Mucosa of rectum (tissue), 2 donors: ENCODE measurements around the gene SGMS1.

Source experiments
- H3K27ac ChIP-seq, 2 donors: one replicate each; pipeline ENCODE4 v1.7.0; 2013; ENCODE audit warnings: inconsistent platforms in 2 of 2, low read depth in 2 of 2, low read length in 2 of 2
- H3K27me3 ChIP-seq, 2 donors: one replicate each; pipeline ENCODE4 v1.7.0; 2013; ENCODE audit warnings: low read length in 2 of 2; ENCODE audit not compliant: control insufficient read depth in 2 of 2, insufficient read depth in 2 of 2
- H3K36me3 ChIP-seq, 2 donors: one replicate each; pipeline ENCODE4 v1.7.0; 2013; ENCODE audit warnings: low read length in 2 of 2; ENCODE audit not compliant: control insufficient read depth in 2 of 2, insufficient read depth in 2 of 2
- H3K4me1 ChIP-seq, 2 donors: one replicate each; pipeline ENCODE4 v1.7.0; 2013; ENCODE audit warnings: low read length in 2 of 2, mild to moderate bottlenecking in 1 of 2; ENCODE audit not compliant: control insufficient read depth in 2 of 2, insufficient read depth in 2 of 2
- H3K4me3 ChIP-seq, 2 donors: one replicate each; pipeline ENCODE4 v1.7.0; 2013; ENCODE audit warnings: low read length in 2 of 2
- H3K9ac ChIP-seq, 2 donors: one replicate each; pipeline ENCODE4 v1.7.0; 2013; ENCODE audit warnings: low read length in 2 of 2, low read depth in 1 of 2, mild to moderate bottlenecking in 1 of 2
- H3K9me3 ChIP-seq, 2 donors: one replicate each; pipeline ENCODE4 v1.7.0; 2013; ENCODE audit warnings: low read length in 2 of 2; ENCODE audit not compliant: control insufficient read depth in 2 of 2
- donor health status: healthy.
- donor health status: Normal muscosa, but diverticular disease.

Gene SGMS1

DNA sequence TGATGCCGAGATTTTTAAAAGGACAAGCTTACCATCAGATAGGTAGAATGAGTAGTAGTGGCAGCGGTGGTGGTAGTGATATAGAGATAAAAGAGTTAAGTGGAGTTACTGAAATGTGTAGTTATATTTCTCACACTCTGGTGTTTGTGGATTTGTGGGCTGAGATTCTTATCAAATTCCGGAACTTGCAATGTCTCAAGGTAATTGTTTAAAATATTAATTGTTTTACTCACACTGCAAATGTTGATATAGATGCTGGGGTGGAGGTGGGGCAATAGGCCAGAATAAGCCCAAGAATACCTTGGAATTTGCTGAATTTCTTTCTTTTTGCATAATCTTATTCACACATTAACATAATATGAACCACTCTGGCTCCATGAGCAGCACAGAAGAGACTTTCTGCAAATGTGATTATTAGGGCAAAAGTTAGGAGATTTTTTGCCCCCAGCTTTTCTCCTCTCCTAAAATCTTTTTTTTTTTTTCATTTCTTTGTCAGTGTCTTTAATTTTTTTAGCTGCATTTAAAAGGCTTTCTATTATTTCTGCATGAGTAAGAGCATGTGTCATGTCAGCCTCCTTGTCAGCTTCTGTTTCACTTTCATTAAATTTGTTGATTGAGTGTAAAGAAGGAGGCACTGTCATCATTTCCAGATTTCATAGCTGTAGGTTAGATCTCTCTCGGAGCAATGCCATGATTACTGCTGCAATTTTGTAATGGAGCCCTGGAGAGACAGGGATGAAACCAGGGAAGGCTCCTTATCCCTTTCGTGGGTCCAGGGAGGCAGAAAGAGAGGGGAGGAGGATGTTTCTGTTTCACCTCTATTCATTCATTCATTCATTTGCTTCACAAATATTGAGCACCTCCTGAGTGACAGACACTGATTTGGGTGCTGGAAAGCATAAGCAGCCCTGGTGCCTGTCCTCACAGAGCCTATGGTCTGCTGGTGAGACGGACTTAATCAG, 13.1 kb upstream of the SGMS1 start:
- no peak overlapping the region for H3K4me3 ChIP-seq
- no peak overlapping the region for H3K27ac ChIP-seq
- no peaks in the 10 kb centered on the region for H3K9me3 ChIP-seq
- no peaks in the 10 kb centered on the region for H3K36me3 ChIP-seq
- H3K9ac ChIP-seq, result no peak overlapping the region
- no peaks in the 10 kb centered on the region for H3K4me1 ChIP-seq
- H3K27me3 ChIP-seq, result no peaks in the 10 kb centered on the region

DNA sequence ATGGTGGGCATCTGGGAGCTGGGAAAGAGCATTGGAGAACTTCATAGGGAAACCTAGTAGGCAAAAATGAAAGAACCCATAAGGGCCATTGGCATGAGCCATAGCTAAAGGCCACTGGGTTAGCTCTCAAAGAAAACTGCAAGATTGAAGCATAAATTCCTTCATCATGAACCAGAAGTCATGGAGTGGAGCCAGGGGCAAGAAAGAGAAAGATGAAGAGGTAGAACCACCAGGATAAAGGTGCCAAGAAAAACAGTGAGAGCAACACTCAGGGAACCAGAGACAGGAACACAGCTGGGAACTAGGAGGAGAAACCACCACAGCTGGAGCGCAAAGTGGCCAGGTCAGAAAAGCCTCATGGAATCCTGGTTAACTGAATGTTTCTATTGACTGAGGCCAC, 11.5 kb upstream of the SGMS1 start:
- Histone ChIP-seq H3K4me1 (no peaks in the 10 kb centered on the region), H3K27me3 (no peaks in the 10 kb centered on the region)

DNA sequence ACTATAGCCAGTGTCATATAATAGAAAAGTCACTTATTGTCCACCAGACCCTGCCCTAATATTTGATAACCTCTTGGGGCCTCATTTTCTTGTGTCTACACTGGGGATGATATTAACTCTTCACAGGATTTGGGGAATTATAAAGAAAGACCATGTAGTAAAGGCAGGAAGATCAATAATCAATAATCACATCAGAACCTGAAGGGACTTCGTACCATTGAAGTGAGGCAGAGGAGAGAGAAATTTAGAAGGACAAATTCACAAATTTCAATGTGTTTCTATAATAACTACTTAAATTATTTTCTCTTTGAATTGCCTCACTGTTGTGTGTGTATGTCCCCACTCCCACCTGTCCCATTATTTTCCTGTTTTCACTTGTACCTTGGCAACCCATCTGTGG, 10.7 kb upstream of the SGMS1 start:
- no peaks in the 10 kb centered on the region for H3K9me3 ChIP-seq

More for the DNA sequence above, 11.5 kb upstream of the SGMS1 start:
- H3K27ac ChIP-seq, result no peak overlapping the region
- no peaks in the 10 kb centered on the region for H3K9me3 ChIP-seq
- no peaks in the 10 kb centered on the region for H3K36me3 ChIP-seq
- H3K9ac ChIP-seq, result no peak overlapping the region
- no peak overlapping the region for H3K4me3 ChIP-seq

DNA sequence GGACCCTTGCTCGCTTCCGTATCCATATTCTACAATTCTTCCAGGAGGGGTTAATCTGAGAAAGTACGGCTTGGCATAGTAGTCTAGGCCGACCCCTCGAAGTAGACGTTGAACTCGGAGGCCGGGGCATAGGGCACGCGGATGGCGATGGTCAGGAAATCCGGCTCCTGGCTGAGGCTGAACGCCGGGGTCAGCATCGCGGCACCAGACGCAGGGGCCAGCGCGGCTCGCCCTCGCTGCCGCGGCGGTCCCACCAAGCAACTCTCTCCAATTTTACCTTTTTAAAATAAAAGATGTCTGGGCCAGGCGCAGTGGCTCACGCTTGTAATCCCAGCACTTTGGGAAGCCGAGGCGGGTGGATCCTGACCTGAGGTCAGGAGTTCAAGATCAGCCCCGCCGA, 7.3 kb upstream of the SGMS1 start:
- no peaks in the 10 kb centered on the region for H3K9me3 ChIP-seq
- peaks cover 0 to under 1% of the 10 kb centered on the region in 2 donors for H3K4me1 ChIP-seq
- no peaks in the 10 kb centered on the region for H3K27me3 ChIP-seq
- H3K36me3 ChIP-seq, result no peaks in the 10 kb centered on the region
- H3K4me3 ChIP-seq, result no peak overlapping the region
- H3K27ac ChIP-seq, result no peak overlapping the region
- no peak overlapping the region for H3K9ac ChIP-seq

More for the DNA sequence above, 10.7 kb upstream of the SGMS1 start:
- Histone ChIP-seq H3K4me1 (no peaks in the 10 kb centered on the region), H3K27me3 (no peaks in the 10 kb centered on the region), H3K27ac (no peak overlapping the region), H3K4me3 (no peak overlapping the region), H3K9ac (no peak overlapping the region), H3K36me3 (no peaks in the 10 kb centered on the region)

DNA sequence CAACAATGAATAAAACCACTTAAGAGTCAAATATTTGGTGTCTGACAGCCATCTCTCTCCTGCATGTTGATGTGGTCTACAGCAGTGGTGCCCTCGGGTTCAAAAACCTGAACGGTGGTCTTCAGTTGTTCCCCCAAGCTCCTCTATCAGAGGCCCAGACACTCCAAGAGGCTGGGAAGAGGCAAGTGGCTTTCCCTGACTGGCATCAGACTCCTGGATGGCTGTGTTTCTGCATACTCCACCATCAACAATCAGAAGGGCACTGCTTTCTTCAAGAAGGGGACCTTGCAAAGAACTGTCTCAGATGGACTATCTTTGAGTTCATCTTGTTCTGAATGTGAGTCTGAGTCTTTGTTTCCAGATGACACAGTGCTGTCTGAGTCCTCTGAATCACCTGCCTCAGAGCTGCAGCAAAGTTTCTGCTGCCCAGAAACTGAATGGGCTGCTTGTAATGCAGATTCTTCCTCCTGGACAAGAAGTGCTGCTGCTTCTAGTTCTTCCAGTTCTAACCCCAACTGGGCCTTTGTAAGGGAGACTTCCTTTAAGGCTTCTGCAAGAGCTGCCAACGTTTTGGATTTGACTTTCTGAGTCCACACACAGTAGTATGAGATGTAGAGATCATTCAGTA, 5.9 kb upstream of the SGMS1 start:
- Histone ChIP-seq H3K9me3 (no peaks in the 10 kb centered on the region), H3K4me3 (no peak overlapping the region), H3K9ac (no peak overlapping the region), H3K27me3 (no peaks in the 10 kb centered on the region), H3K36me3 (no peaks in the 10 kb centered on the region), H3K27ac (no peak overlapping the region), H3K4me1 (peaks cover 6 to 7% of the 10 kb centered on the region in 2 donors)

DNA sequence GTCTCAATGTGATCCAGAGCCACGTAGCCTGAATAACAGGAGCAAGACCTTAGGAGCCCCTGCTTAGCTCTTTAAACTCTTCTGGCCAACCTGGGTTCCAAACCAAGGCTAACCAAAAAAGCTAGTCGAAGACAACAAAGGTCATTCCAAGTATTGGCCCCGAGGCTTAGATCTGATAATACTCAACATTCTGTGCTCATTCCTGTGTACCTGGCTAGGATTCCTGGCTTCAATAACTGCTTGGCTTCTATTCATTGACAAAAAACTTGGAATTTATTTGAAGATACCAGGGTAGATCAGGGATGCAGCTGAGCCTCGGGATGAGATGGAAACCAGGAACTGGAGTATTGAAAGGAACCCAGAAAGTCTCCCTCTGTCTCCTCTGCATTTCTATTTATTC, 4.1 kb upstream of the SGMS1 start:
- Histone ChIP-seq H3K9me3 (no peaks in the 10 kb centered on the region), H3K27ac (no peak overlapping the region), H3K36me3 (no peaks in the 10 kb centered on the region), H3K9ac (no peak overlapping the region), H3K4me1 (peaks cover 6 to 10% of the 10 kb centered on the region in 2 donors), H3K4me3 (no peak overlapping the region), H3K27me3 (no peaks in the 10 kb centered on the region)

DNA sequence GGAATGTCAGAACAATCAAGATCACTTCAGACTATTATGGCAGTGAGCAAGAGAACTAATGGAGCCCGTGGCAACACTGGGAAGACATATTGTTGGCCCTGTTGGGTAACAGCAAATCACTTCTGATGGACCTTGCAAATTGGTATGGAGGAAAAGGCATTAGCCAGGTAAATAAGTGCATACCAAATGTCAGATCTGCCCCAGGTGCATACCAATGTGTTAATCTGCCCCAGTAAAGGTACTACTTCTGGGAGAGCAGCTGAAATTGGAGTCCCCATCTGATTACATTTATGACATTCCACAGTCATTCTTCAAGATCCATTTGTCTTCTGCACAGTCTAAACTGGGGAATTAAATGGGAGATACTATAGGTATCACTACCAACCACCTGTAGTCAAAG, 3.7 kb upstream of the SGMS1 start:
- H3K4me1 ChIP-seq, result peaks cover 7 to 12% of the 10 kb centered on the region in 2 donors
- no peak overlapping the region for H3K9ac ChIP-seq
- H3K9me3 ChIP-seq, result no peaks in the 10 kb centered on the region
- no peaks in the 10 kb centered on the region for H3K27me3 ChIP-seq
- no peaks in the 10 kb centered on the region for H3K36me3 ChIP-seq
- H3K4me3 ChIP-seq, result no peak overlapping the region
- H3K27ac ChIP-seq, result no peak overlapping the region

DNA sequence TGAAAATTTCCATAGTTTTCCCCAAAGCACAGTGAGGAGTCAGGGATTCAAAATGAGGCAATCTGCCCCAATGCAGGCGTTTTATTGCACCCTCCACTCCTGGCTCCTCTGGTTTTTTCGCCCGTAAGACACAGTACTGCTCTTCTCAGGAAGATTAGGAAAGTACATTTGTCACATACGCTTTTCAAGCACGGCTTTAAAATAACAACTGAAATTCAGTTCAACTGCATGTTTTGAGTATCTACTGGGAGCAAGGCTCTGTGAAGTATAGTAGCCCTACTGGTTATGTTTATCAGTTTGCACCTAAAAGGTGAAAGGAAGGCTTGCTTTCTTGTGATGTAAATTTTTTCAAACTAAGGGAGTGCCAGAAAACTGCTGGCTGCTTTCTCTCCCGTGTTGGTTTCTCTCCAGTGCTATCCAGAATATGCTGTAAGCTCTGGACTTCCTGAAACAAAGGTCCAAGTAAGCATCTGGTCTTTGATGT, 1.9 kb upstream of the SGMS1 start:
- Histone ChIP-seq H3K4me1 (peaks cover 19% of the 10 kb centered on the region in 2 donors), H3K9ac (peak overlapping the region; percentile 84 to 94), H3K4me3 (peak overlapping the region; percentile 83 to 95), H3K27ac (peak overlapping the region; percentile 99 to 100), H3K27me3 (no peaks in the 10 kb centered on the region), H3K36me3 (no peaks in the 10 kb centered on the region), H3K9me3 (no peaks in the 10 kb centered on the region)

DNA sequence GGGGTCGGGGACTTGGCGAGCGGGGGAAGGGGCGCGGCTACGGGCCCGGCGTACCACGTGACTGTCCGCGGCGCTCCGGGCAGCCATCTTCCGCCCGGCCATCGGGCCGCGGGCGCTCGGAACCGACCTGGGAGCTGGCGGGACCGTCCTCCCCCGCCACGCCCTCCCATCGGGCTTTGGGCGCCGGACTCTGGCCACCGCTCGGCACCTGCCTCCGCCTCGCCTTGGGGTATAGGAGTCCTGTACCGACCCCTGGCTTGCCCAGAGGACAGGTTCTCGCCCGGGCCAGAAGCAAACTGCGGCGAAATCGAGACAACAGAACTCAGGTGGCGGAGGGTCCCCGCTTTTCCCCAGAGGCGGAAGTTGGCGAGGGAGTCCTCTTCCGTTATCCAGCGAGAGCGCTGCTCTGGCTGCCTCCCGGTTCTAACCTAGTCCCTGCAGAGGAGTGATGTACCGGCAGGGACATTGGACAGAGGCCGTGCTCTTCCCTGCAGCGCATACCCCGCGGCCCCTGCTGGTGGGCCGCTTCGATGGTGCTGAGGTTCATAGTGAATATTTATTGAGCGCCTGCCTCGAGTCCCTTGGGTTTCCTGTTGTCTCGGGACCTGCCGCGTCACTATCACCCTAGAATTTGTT, 1.2 kb upstream of the SGMS1 start:
- peaks cover 19% of the 10 kb centered on the region in 2 donors for H3K4me1 ChIP-seq
- H3K9ac ChIP-seq, result peak overlapping the region; percentile 84 to 94
- no peaks in the 10 kb centered on the region for H3K36me3 ChIP-seq
- H3K27me3 ChIP-seq, result no peaks in the 10 kb centered on the region
- peak overlapping the region; percentile 83 to 95 for H3K4me3 ChIP-seq
- H3K27ac ChIP-seq, result peak overlapping the region; percentile 99 to 100
- no peaks in the 10 kb centered on the region for H3K9me3 ChIP-seq

DNA sequence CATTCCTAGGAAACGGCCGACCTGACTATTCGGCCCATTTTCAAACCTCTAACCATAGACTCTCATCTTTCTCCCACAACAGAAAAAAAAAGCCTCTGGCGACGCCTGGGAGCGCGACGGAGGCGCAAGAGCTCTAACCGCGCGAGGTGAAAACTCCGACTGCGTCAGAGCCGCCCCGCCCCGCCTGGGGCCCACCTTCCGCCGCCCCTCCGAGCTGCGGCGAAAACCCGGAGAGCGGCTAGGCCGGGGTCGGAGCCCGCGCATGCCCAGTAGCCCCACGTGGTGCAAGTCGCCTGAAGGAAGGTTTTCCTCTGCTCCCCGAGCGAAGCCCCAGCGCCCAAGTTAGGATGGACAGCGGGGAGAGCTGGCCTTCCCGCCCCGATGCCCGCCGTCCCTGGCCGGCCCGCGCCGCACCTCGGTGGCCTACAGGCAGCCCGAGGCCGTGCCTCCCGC, 683 bp upstream of the SGMS1 start:
- H3K36me3 ChIP-seq, result no peaks in the 10 kb centered on the region
- H3K9me3 ChIP-seq, result no peaks in the 10 kb centered on the region
- H3K4me1 ChIP-seq, result peaks cover 19% of the 10 kb centered on the region in 2 donors
- H3K9ac ChIP-seq, result peak overlapping the region; percentile 94 to 97
- peak overlapping the region; percentile 99 to 100 for H3K27ac ChIP-seq
- H3K4me3 ChIP-seq, result peak overlapping the region; percentile 83 to 95
- no peaks in the 10 kb centered on the region for H3K27me3 ChIP-seq
